SH-SY5Y (cell line): ENCODE measurements around the gene GSPT1.

Source experiments
- GATA2 ChIP-seq: IDR thresholded peaks from 2 replicates; pipeline ENCODE4 v1.6.1; 2011; ENCODE audit warnings: mild to moderate bottlenecking, low read depth, low read length
- GATA3 ChIP-seq: IDR thresholded peaks from 2 replicates; pipeline ENCODE4 v1.6.1; 2011; ENCODE audit warnings: low read depth, mild to moderate bottlenecking, low read length, moderate library complexity

- no peak for TF ChIP-seq GATA2
- TF ChIP-seq GATA3: no peak
Observed at GRCh38 chr16:11915644-11916523, at the start of gene GSPT1.
